IMR-90 (cell line): ENCODE measurements around the gene OR13J1. TPM values are rescaled to one million over a fixed set of nuclear protein-coding genes. Genes with fewer than 3 reads are reported as not detected.

ENCODE experiments used
- ATAC-seq: fragments of 200-7000 bp; cut with Tn5 transposase; 2 replicates; pipeline ENCODE4 v1.9.1; 2020; ENCODE audit warnings: low read depth, mild to moderate bottlenecking, moderate library complexity
- BruUV-seq: library from RNA; stranded (reverse); fragments of 400-500 nt; replicated peaks from 2 replicates; lab custom pipeline; 2021; lab: Mats Ljungman, UMichigan
- CTCF ChIA-PET: fragments of 300-600 bp; formaldehyde crosslinking; extraction: SDS; loops from one replicate; lab custom pipeline; 2021; ENCODE audit warnings: antibody characterized with exemption; lab: Yijun Ruan, JAX
- POLR2A ChIA-PET: fragments of 300-600 bp; sonication (Branson Sonifier 250); formaldehyde crosslinking; loops from one replicate; lab custom pipeline; 2022; ENCODE audit warnings: antibody characterized with exemption; ENCODE audit not compliant: unreplicated experiment; lab: Charles Lee
- DNase-seq: peaks from one replicate; pipeline ENCODE4 v3.0.0; 2013
- H2AFZ ChIP-seq: replicated peaks from 2 replicates; pipeline ENCODE3; 2013; ENCODE audit warnings: low read length, mild to moderate bottlenecking; ENCODE audit not compliant: poor library complexity
- H2AK5ac ChIP-seq: 2 replicates; pipeline ENCODE4 v1.6.1; 2013; ENCODE audit warnings: low read depth, low read length, inconsistent platforms
- H2AK9ac ChIP-seq: replicated peaks from 2 replicates; pipeline ENCODE3; 2013; ENCODE audit warnings: mild to moderate bottlenecking, low read depth, low read length, moderate library complexity; ENCODE audit not compliant: poor library complexity
- H2BK120ac ChIP-seq: 2 replicates; pipeline ENCODE4 v1.6.1; 2013; ENCODE audit warnings: low read depth, low read length, inconsistent platforms
- H2BK15ac ChIP-seq: 3 replicates; pipeline ENCODE4 v1.6.1; 2013; ENCODE audit warnings: low read depth, low read length, inconsistent platforms
- H2BK20ac ChIP-seq: 2 replicates; pipeline ENCODE4 v1.6.1; 2013; ENCODE audit warnings: low read depth, mild to moderate bottlenecking, inconsistent platforms, low read length, moderate library complexity
- H2BK5ac ChIP-seq: 2 replicates; pipeline ENCODE4 v1.6.1; 2013; ENCODE audit warnings: mild to moderate bottlenecking, low read depth, low read length, inconsistent platforms; ENCODE audit not compliant: poor library complexity, severe bottlenecking
- H3K14ac ChIP-seq: replicated peaks from 2 replicates; pipeline ENCODE4 v1.6.1; 2013; ENCODE audit warnings: low read depth, low read length, inconsistent platforms
- H3K18ac ChIP-seq: 2 replicates; pipeline ENCODE4 v1.6.1; 2013; ENCODE audit warnings: low read depth, low read length, control low read depth
- H3K23ac ChIP-seq: 2 replicates; pipeline ENCODE4 v1.6.1; 2013; ENCODE audit warnings: low read depth, low read length, inconsistent platforms
- H3K27ac ChIP-seq: 2 replicates; pipeline ENCODE4 v1.5.1; 2013; ENCODE audit warnings: mild to moderate bottlenecking, control low read depth, low read length; ENCODE audit not compliant: insufficient read depth
- H3K27me3 ChIP-seq: 2 replicates; pipeline ENCODE4 v1.6.1; 2013; ENCODE audit warnings: low read length; ENCODE audit not compliant: control insufficient read depth, insufficient read depth
- H3K36me3 ChIP-seq: 2 replicates; pipeline ENCODE4 v1.6.1; 2013; ENCODE audit warnings: low read length, mixed read lengths; ENCODE audit not compliant: control insufficient read depth, insufficient read depth
- H3K4ac ChIP-seq: 2 replicates; pipeline ENCODE4 v1.6.1; 2013; ENCODE audit warnings: low read depth, low read length, inconsistent platforms
- H3K4me1 ChIP-seq: 2 replicates; pipeline ENCODE4 v1.6.1; 2013; ENCODE audit warnings: low read length, mixed read lengths; ENCODE audit not compliant: control insufficient read depth, insufficient read depth
- H3K4me2 ChIP-seq: 2 replicates; pipeline ENCODE4 v1.6.1; 2013; ENCODE audit warnings: low read depth, mild to moderate bottlenecking, control low read depth, low read length, moderate library complexity
- H3K4me3 ChIP-seq: 2 replicates; pipeline ENCODE4 v1.5.1; 2013; ENCODE audit warnings: low read depth, mild to moderate bottlenecking, control low read depth, low read length, moderate library complexity; ENCODE audit not compliant: insufficient read depth
- H3K56ac ChIP-seq: 2 replicates; pipeline ENCODE4 v1.6.1; 2013; ENCODE audit warnings: low read length, inconsistent platforms; ENCODE audit not compliant: insufficient read depth; ENCODE audit errors: extremely low read depth
- H3K79me1 ChIP-seq, 2 experiments: 2 replicates each; pipeline ENCODE4 v1.6.1; 2013; ENCODE audit warnings: low read length in 2 of 2, inconsistent platforms in 1 of 2, low read depth in 1 of 2
- H3K9ac ChIP-seq: 2 replicates; pipeline ENCODE4 v1.6.1; 2013; ENCODE audit warnings: low read depth, low read length, control low read depth
- H3K9me1 ChIP-seq: 2 replicates; pipeline ENCODE4 v1.6.1; 2013; ENCODE audit warnings: low read length, inconsistent platforms; ENCODE audit not compliant: insufficient read depth
- H3K9me3 ChIP-seq: 2 replicates; pipeline ENCODE4 v1.6.1; 2013; ENCODE audit warnings: low read length; ENCODE audit not compliant: control insufficient read depth, insufficient read depth
- H4K20me1 ChIP-seq: 2 replicates; pipeline ENCODE4 v1.6.1; 2013; ENCODE audit warnings: low read length, inconsistent platforms; ENCODE audit not compliant: insufficient read depth
- H4K5ac ChIP-seq: 2 replicates; pipeline ENCODE4 v1.6.1; 2013; ENCODE audit warnings: mild to moderate bottlenecking, low read depth, low read length, control low read depth
- H4K8ac ChIP-seq, 2 experiments: 2 replicates each; pipeline ENCODE4 v1.6.1; 2013; ENCODE audit warnings: low read depth in 2 of 2, low read length in 2 of 2, control low read depth in 1 of 2, inconsistent platforms in 1 of 2
- H4K91ac ChIP-seq: 2 replicates; pipeline ENCODE4 v1.6.1; 2013; ENCODE audit warnings: low read depth, low read length, inconsistent platforms; ENCODE audit not compliant: insufficient read depth
- CEBPB ChIP-seq: IDR thresholded peaks from 2 replicates; pipeline ENCODE4 v1.6.1; 2012; ENCODE audit warnings: low read depth, low read length, improper control_type of control experiment
- CHD1 ChIP-seq: IDR thresholded peaks from 2 replicates; pipeline ENCODE4 v1.6.1; 2012; ENCODE audit warnings: low read depth, low read length, improper control_type of control experiment
- RAD21 ChIP-seq: IDR thresholded peaks from 2 replicates; pipeline ENCODE4 v1.6.1; 2012; ENCODE audit warnings: low read length, improper control_type of control experiment
- RCOR1 ChIP-seq: IDR thresholded peaks from 2 replicates; pipeline ENCODE4 v1.6.1; 2012; ENCODE audit warnings: mild to moderate bottlenecking, low read length, improper control_type of control experiment; ENCODE audit not compliant: insufficient replicate concordance
- WGBS, 2 experiments: methylation state at CpG; one replicate each; pipeline versions ENCODE4 v1.1.5 to v1.1.7; 2013; ENCODE audit warnings: missing lambda C conversion rate in 2 of 2; ENCODE audit not compliant: insufficient read length in 1 of 2; ENCODE audit errors: extremely low coverage in 2 of 2; 5-methylcytosine and 5-hydroxymethylcytosine counted together
- dilution Hi-C: fragments of 300-500 bp; cut with HindIII; formaldehyde crosslinking; loops from one replicate; pipeline ENCODE4 v1.14.3; 2018; ENCODE audit warnings: low sequenced_read_pairs; ENCODE audit not compliant: unreplicated experiment
- in situ Hi-C: fragments of 300-500 bp; cut with MboI; formaldehyde crosslinking; loops from 3 replicates; pipeline ENCODE4 v1.14.3; 2019; ENCODE audit warnings: low sequenced_read_pairs, inconsistent platforms, mixed read lengths
- intact Hi-C: fragments of 100-400 bp; cut with micrococcal nuclease; formaldehyde crosslinking; loops from 2 replicates; pipeline ENCODE4 v1.10.0; 2022
- polyA plus RNA-seq, 3 experiments: library from polyadenylated mRNA; depleted of rRNA; stranded (reverse); fragments of >200 nt; gene quantifications; 2 replicates each; pipeline ENCODE4 v1.2.3, GENCODE V29; 2012; ENCODE audit warnings: low replicate concordance in 1 of 3
- total RNA-seq: library from RNA; depleted of rRNA; stranded (reverse); fragments of >200 nt; gene quantifications from 2 replicates; pipeline ENCODE4 v1.2.3, GENCODE V29; 2012

The OR13J1 gene
- total and polyA plus RNA-seq, 2 of the 4 experiments (the other 2 are of a cell fraction): not detected

- 52% methylated on average over 2 of the region's 2 CpGs; no CpG with 5 or more reads in 1 of the 2 experiments for WGBS, 2 experiments
- Histone ChIP-seq H3K4me1 (no peaks in the 10 kb centered on the region), H3K79me1 (no peaks in the 10 kb centered on the region), H2BK5ac (no peak overlapping the region), H3K23ac (no peak overlapping the region), H3K56ac (no peak overlapping the region), H4K20me1 (no peaks in the 10 kb centered on the region), H2AK5ac (no peak overlapping the region), H3K9me1 (0 out of 2 replicates have a peak, but pooled peaks cover 3% of the 10 kb centered on the region), H2BK120ac (no peak overlapping the region), H3K9me3 (no peaks in the 10 kb centered on the region), H3K4ac (no peak overlapping the region), H3K18ac (no peak overlapping the region), H3K27ac (no peak overlapping the region), H4K5ac (no peak overlapping the region), H4K8ac (no peak overlapping the region), H3K4me2 (no peak overlapping the region), H2BK15ac (no peak overlapping the region), H2AFZ (no peak overlapping the region), H3K14ac (no peak overlapping the region), H2AK9ac (no peak overlapping the region), H3K27me3 (peaks cover 9% of the 10 kb centered on the region), H2BK20ac (no peak overlapping the region), H3K9ac (no peak overlapping the region), H4K91ac (no peak overlapping the region), H3K36me3 (no peaks in the 10 kb centered on the region), H3K4me3 (no peak overlapping the region)
- intact Hi-C loops: no loop called here
- no peak for ATAC-seq
- in situ Hi-C loops: no loop called here
- ChIA-PET CTCF (no interaction called here), POLR2A (no interaction called here)
- dilution Hi-C loops: no loop called here
- no TSS peak for BruUV-seq
- no peak for DNase-seq
- TF ChIP-seq RAD21: no peak
- no peak for TF ChIP-seq CHD1
- TF ChIP-seq CEBPB: peak; percentile 59
- no peak for TF ChIP-seq RCOR1
Measured at GRCh38 chr9:35868933-35869332, 1.3 kb downstream of the OR13J1 start.
